NCI-H446 treated with DMSO at 0.1 percent for 48 hours (cell line): ENCODE results near the gene SLC9C1.

Experiments
- DNase-seq: peaks from one replicate; lab custom pipeline; 2025; lab: John Stamatoyannopoulos, UW

SLC9C1 gene

DNA sequence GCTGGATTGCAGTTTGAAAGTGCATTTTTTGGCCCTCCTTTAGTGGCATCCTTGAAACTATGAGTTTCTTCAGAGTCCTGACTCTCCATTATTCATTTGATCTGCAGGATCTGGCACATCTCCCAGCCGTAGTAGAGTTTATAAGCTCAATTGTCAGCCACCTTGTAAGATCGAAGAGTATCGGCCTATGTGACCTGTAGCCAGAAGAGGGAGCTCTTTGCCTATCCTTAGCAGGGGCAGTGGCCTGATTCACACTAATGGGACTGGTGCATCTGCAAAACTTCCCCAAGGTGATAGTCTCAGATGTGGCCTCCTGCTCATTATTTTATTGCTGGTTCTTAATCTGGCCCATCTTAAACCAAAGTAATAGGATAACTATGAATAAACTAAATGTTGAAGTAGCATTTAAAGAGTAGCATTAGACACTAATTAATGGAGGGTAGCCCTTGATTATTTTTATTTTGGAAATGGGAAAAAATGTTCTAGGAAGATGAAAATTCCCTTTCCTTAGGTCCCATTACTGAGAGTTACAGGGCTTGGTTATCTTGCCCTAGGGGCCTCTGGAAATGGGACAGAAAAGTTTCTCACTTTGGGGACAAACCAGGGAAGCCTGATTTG lies 182.1 kb downstream of the SLC9C1 start:
- peak; percentile 26 for DNase-seq

DNA sequence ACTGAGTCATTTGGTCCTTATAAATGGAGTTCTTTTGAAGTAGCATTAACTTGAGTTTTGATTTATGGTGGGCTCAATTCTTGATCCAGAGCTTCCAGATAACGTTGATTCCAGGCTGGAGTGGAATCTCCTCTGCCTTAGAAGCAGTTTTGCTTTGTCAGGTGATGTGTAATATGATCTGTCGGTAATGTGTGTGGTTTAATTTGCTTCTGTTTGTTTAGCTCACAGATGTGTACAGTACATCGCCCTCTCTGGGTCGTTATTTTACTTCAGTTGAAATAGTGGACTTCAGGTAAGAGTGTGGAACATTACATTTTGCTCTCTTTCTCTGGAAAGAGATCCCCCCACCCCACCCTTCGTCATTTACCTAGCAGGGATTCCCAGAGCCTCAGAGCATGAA lies 184.7 kb downstream of the SLC9C1 start:
- DNase-seq = no peak

DNA sequence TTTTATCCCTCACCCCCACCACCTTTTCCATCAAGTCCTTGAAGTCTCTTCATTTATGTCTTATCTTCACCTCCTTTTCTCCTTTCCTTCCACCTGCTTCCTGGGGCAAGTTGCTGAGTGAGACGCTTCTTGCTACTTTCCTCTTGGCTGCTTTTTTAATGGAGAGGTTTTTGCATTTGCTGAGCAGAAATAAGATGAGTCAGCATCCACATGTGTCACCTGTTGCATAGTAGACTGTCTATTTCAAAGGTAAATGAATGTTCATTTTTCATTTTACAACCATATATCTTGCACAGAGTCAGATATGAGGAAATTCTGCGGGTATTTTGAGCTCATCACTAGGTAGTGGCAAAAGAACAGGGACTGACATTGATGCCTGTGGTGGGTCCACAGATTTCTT lies 189.2 kb downstream of the SLC9C1 start:
- no peak for DNase-seq

DNA sequence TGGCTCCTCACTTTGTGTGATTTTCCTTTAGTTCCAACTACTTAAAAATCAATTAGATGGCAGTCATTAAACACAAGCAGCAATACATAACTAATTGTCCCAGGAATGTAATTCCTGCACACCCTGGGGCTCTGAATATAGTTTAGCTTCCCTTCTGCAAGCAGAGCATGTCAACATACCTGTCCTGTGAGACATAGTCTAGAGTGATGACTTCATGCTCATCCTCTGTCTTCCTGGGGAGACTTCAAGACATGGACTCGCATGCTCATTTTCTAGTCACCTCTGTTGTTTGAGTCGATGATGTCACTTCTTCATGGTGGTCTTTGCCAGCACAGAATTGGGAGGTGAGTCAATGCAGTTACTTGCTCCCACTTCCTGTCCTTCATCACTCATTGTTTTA lies 192.1 kb downstream of the SLC9C1 start:
- no peak for DNase-seq

DNA sequence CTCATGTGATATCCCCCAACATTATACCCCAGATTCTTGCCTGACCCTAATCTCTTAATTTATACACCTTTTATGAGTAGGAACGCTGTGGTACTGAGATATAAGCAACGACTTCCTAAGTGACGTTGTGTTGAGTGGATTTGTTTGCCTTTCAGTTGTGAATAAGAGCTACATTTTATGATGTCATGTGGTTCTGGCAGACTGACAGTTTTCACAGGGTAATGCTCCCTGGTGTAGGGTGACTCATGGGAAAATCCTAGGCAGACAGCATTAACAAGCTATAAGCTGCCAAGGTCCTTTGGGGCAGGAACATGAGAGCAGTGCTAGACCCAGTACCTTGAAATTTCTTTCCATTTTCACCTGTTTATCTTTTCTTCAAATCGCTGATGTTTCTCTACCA lies 196.6 kb downstream of the SLC9C1 start:
- DNase-seq = peak; percentile 15

DNA sequence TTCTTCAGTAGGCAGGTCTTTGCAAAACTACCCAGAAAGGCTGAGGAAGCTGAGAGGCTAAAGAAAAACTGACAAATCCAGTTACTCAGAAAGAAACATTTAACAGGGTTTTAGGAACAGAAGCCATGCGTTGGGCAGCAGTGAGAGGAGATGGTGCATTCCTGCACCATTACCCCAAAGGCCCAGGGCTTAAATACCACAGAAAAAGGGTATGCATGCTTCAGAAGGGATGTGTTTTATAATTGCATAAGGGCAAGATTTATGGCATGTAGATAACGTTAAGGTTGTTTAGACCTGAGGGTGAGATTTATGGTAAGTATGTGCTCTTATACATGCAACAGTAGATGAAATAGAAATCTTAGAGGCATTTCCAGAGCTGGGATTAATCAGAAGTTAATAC lies 197.8 kb downstream of the SLC9C1 start:
- no peak for DNase-seq

DNA sequence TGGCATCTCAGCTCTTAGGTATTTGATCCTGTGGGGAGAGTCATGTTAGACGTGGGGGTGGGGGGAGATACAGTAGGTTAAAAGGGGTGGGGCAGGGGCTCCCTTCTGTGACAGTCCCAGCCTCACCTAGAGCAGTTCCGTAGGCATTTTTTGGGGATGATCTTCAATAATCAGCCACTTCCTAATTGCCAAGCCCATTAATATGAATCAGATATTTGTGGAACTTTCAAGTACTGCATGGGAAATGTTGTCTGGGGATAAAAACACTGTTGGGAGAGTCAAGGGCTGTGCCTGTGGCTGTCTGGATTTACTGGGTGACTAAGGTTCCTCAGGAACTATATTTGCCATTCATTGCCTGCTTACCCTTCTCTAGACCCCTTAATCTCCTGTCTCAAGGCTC lies 198.3 kb downstream of the SLC9C1 start:
- DNase-seq = no peak

DNA sequence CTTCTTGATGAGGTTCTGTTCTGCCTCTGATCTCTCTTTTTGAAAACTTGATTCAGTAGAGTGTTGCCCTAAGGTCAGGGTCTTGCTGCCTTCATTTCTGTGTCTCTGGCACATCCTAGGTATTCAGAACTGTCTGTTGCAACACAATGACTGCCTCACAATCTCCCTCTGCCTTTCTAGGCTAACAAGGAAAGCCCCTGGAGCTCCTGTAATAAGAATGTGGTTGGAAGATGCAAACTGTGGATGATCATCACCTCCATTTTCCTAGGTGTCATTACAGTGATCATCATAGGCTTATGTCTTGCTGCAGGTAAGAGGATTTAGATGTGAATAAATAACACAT lies 200.9 kb downstream of the SLC9C1 start:
- no peak for DNase-seq

DNA sequence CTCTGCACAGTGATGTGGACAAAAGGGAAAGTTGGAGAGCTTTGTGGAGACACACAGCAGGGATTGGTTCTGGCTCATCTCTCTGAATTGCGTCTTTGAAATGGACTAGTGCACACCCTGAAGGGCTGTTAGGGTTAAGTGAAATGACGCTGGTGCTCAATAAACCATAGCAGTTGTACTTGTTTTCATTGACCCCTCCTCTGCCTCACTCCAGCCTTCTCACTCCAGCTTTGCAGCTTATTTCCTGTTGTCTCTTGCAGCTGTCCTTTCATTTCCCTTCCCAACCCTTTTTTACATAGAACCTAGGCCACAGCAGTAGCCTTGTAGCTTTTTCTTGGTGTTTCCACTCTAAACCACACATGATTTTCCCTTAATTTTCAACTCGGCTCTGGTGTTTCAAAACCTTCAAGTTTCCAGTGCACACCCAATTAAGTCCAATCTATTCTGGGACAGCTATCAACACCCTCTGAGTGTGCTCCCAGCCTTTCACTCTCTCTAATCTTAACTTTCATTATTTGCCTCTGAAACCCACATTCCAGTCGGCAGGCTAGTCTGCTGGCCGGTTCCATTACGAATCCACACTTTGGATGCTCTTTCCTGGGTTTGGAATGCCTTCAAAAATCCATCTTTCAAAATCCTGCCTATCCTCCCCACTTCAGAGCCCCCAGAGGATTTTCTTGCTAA lies 201.4 kb downstream of the SLC9C1 start:
- DNase-seq = no peak

DNA sequence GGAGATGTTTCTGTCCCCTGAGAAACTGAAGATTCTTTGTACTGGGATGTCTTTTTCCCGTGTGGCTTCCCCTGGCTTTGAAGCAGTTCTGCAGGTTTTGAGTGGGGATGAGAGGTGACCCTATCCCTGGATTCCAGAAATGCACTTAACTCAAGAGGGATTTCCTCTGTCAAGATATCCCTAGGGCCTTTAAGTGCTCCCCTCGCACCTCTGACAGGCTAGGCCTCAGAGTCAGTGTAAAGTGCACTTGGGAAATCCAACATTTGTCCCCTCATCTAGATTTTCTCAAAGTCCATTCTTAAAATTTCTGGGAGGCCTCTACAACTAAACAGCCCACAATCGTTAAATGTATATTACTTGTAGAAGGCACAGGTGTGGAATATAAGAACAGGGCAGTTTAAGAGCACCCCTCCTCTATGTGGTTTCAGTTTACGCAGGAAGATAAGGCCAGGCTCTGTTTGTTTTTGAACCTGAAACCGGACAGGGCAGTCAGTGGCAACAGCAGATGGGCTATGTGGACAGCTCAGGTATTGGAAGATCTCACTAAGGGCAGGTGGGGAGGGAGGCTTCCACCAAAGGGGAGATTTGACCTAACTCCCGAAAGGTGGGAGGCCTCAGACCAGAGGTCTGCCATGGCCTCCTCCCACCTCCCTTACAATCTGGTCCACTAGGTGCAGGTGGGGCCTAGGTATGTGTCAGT lies 203.0 kb downstream of the SLC9C1 start:
- no peak for DNase-seq
